Nephron (organoid): Measurements from ENCODE around the gene SPATA16.

Experiments
- H3K27ac Mint-ChIP-seq, 3 experiments: 2 replicates each; pipeline ENCODE4 v1.8.0; 2020; ENCODE audit warnings: mixed read lengths in 3 of 3, mild to moderate bottlenecking in 2 of 3, moderate library complexity in 1 of 3
- H3K27me3 Mint-ChIP-seq: 2 replicates; pipeline ENCODE4 v1.8.0; 2021; ENCODE audit warnings: low read depth, mild to moderate bottlenecking, moderate library complexity, mixed read lengths
- H3K36me3 Mint-ChIP-seq: 2 replicates; pipeline ENCODE4 v1.8.0; 2020; ENCODE audit warnings: low read depth, mixed read lengths
- H3K4me1 Mint-ChIP-seq: 2 replicates; pipeline ENCODE4 v1.8.0; 2020; ENCODE audit warnings: mixed read lengths
- H3K4me3 Mint-ChIP-seq, 3 experiments: 2 replicates each; pipeline ENCODE4 v1.8.0; 2020; ENCODE audit warnings: mild to moderate bottlenecking in 3 of 3, mixed read lengths in 3 of 3, moderate library complexity in 2 of 3
- H3K9me3 Mint-ChIP-seq: 2 replicates; pipeline ENCODE4 v1.8.0; 2020; ENCODE audit warnings: mixed read lengths
- TF ChIP-seq, protein P1 (sequence below), 3 experiments: fragments of 200-600 bp; sonication (generic); IDR thresholded peaks; one replicate each; pipeline ENCODE4 v1.5.0; 2021; ENCODE audit warnings: antibody characterized with exemption in 3 of 3; ENCODE audit not compliant: unreplicated experiment in 3 of 3

SPATA16 gene

DNA sequence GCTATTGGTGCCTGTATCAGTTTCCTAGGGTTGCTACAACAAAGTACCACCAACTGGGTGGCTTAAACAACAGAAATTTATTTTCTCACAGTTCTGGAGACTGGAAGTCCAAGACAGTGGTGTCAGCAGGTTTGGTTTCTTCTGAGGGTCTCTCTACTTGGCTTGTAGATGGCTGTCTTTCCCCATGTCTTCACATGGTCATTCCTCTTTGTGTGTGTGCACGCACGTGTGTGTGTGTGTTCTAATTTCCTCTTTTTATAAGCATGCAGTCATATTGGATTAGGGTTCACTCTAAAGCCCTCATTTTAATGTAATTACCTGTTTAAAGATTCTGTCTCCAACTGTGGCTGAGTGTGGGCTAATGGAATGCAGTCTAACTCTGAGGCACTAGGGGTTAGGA lies 182.5 kb downstream of the SPATA16 start:
- H3K27me3 Mint-ChIP-seq, result no peaks in the 10 kb centered on the region
- H3K4me1 Mint-ChIP-seq, result no peaks in the 10 kb centered on the region
- H3K27ac Mint-ChIP-seq, result no peak overlapping the region
- TF ChIP-seq, protein P1, sequence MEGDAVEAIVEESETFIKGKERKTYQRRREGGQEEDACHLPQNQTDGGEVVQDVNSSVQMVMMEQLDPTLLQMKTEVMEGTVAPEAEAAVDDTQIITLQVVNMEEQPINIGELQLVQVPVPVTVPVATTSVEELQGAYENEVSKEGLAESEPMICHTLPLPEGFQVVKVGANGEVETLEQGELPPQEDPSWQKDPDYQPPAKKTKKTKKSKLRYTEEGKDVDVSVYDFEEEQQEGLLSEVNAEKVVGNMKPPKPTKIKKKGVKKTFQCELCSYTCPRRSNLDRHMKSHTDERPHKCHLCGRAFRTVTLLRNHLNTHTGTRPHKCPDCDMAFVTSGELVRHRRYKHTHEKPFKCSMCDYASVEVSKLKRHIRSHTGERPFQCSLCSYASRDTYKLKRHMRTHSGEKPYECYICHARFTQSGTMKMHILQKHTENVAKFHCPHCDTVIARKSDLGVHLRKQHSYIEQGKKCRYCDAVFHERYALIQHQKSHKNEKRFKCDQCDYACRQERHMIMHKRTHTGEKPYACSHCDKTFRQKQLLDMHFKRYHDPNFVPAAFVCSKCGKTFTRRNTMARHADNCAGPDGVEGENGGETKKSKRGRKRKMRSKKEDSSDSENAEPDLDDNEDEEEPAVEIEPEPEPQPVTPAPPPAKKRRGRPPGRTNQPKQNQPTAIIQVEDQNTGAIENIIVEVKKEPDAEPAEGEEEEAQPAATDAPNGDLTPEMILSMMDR (IDR thresholded peaks at IDR 0.05; ENCODE audit: unreplicated experiment in 3 of 3), result no peak
- H3K4me3 Mint-ChIP-seq, result no peak overlapping the region
- H3K36me3 Mint-ChIP-seq, result no peaks in the 10 kb centered on the region
- H3K9me3 Mint-ChIP-seq, result no peaks in the 10 kb centered on the region

DNA sequence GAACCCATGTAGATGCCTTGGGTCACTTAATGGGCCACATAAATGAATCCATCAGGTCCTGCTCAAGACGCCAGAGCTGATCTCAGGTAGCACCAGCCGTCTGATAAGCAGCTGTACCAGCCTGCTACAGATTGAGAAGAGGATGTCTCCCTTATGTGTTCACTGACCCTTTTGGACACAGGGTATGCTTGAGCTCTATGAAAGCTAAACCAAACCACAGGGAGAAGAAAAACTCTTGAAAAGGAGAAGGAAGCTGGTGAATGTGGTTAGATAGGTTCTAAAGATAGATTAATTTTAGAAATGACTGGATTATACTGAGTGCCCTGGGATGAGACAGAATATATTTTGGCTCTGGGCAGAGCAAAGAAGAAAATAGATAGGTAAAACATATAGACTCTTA lies 187.5 kb downstream of the SPATA16 start:
- H3K36me3 Mint-ChIP-seq, result no peaks in the 10 kb centered on the region
- peaks cover 5% of the 10 kb centered on the region for H3K27me3 Mint-ChIP-seq
- H3K4me3 Mint-ChIP-seq, result no peak overlapping the region
- no peak overlapping the region for H3K27ac Mint-ChIP-seq
- H3K4me1 Mint-ChIP-seq, result no peaks in the 10 kb centered on the region
- TF ChIP-seq, protein P1 (IDR thresholded peaks at IDR 0.05; ENCODE audit: unreplicated experiment in 3 of 3), result no peak
- H3K9me3 Mint-ChIP-seq, result no peaks in the 10 kb centered on the region

DNA sequence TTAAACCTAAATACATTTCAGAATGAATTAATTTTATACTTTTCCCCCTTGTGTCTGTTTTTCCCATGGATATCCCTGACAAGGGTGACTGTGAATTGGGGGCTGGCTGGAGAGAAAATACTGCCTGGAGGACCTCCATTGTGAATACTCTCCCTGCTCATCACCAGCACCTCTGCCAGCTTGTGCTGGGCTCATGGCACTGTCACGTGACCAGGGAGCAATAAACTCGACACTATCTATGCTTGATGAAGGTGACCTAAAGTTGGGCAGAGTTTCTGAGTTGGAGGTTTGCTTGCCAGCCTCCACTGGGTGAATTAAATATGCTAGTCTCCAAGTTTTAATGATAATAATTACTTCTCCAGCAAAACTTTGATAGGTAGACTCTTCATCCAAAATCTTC lies 189.5 kb downstream of the SPATA16 start:
- Mint-ChIP-seq H3K4me1 (no peaks in the 10 kb centered on the region), H3K4me3 (no peak overlapping the region), H3K27ac (no peak overlapping the region), H3K27me3 (peaks cover 5% of the 10 kb centered on the region), H3K9me3 (no peaks in the 10 kb centered on the region), H3K36me3 (no peaks in the 10 kb centered on the region)
- TF ChIP-seq, protein P1 (IDR thresholded peaks at IDR 0.05; ENCODE audit: unreplicated experiment in 3 of 3), result no peak

DNA sequence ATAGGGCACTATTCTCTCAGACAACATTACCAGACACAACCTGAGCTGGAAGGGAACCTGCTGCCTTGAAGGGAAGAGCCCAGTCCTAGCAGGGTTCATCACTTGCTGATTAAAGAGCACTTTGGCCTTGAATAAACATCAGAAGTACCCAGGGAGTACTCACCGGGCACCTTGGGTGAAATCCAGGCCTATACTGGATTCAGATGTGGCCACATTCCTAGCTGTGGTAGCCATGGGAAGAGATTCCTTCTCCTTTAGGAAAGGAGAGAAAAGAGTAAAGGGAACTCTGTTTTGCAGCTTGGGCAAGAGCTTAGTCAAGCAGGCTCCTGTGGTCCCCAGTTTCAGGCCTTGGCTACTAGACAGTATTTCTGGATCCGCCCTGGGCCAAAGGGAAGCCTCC lies 195.0 kb downstream of the SPATA16 start:
- Mint-ChIP-seq H3K27me3 (no peaks in the 10 kb centered on the region), H3K36me3 (no peaks in the 10 kb centered on the region), H3K4me1 (no peaks in the 10 kb centered on the region), H3K9me3 (no peaks in the 10 kb centered on the region), H3K27ac (no peak overlapping the region), H3K4me3 (no peak overlapping the region)
- TF ChIP-seq, protein P1 (IDR thresholded peaks at IDR 0.05; ENCODE audit: unreplicated experiment in 3 of 3), result no peak

DNA sequence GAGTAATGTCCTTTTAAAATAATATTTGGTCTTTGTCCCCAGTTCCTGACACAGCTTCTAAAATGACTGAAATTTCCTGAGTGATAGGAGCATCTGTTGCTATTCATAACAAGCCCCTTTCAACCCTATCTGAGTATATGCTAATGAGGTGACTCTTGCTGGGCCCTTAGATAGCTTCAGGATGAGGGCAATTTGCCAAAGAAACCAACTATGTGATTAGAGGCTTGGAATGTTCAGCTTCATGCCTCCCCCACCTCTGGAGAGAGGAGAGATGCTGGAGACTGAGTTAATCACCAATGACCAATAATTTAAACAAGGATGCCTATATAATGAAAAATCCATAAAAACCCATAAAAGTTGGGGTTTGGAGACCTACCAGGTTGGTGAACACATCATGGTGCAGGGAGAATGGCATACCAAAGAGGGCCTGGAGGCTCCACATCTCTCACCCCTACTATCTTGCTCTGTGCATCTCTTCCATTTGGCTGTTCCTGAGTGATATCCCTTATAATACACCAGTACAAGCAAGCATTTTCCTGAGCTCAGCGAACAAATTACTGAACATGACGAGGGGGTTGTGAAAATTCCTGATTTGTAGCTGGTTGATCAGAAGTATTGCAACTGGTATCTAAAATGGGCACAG lies 201.3 kb downstream of the SPATA16 start:
- peaks cover 7% of the 10 kb centered on the region for H3K4me1 Mint-ChIP-seq
- no peaks in the 10 kb centered on the region for H3K36me3 Mint-ChIP-seq
- H3K27ac Mint-ChIP-seq, result no peak overlapping the region
- TF ChIP-seq, protein P1 (IDR thresholded peaks at IDR 0.05; ENCODE audit: unreplicated experiment in 3 of 3), result no peak
- no peaks in the 10 kb centered on the region for H3K27me3 Mint-ChIP-seq
- no peaks in the 10 kb centered on the region for H3K9me3 Mint-ChIP-seq
- no peak overlapping the region for H3K4me3 Mint-ChIP-seq

DNA sequence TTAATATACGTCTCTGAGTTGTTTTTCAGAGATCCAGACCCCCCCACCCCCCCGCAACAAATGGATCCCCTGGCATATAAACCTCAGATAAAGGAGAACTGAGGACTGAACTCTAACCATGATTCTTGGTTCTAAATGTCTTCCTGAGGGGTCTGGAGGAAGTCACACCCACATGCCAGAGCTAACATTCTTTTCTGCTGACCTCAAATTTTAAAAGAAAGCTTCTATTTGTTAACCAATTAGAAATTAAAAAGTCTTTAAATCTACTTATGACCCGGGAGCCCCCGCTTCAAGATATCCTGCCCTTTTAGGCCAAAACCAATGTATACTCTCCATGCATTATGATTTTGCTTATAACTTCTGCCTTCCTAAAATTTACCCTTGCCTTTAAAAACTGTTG lies 202.2 kb downstream of the SPATA16 start:
- H3K4me1 Mint-ChIP-seq, result peaks cover 7% of the 10 kb centered on the region
- TF ChIP-seq, protein P1 (IDR thresholded peaks at IDR 0.05; ENCODE audit: unreplicated experiment in 3 of 3), result no peak

More for the DNA sequence above, 202.2 kb downstream of the SPATA16 start:
- no peaks in the 10 kb centered on the region for H3K27me3 Mint-ChIP-seq
- no peaks in the 10 kb centered on the region for H3K9me3 Mint-ChIP-seq
- H3K4me3 Mint-ChIP-seq, result no peak overlapping the region
- no peak overlapping the region for H3K27ac Mint-ChIP-seq
- no peaks in the 10 kb centered on the region for H3K36me3 Mint-ChIP-seq
